GM19351 (cell line): Measurements from ENCODE around the gene LCOR.

Experiments used
- ATAC-seq: cut with Tn5 transposase; IDR thresholded peaks from one replicate; pipeline ENCODE4 v1.9.1; 2021; ENCODE audit warnings: mild to moderate bottlenecking, moderate library complexity; ENCODE audit not compliant: unreplicated experiment

The LCOR gene

GRCh38 chr10:97007417-97007816 is 175.3 kb downstream of the LCOR start:
- no peak for ATAC-seq

GRCh38 chr10:97010695-97011206 is 178.7 kb downstream of the LCOR start:
- ATAC-seq = no peak

- ATAC-seq = no peak
Measured at GRCh38 chr10:97011397-97011796, 179.3 kb downstream of the LCOR start.

- no peak for ATAC-seq
Measured at GRCh38 chr10:97012470-97012869, 180.4 kb downstream of the LCOR start.

- no peak for ATAC-seq
Measured at GRCh38 chr10:97013568-97013967, 181.5 kb downstream of the LCOR start.

GRCh38 chr10:97013983-97014382 is 181.9 kb downstream of the LCOR start:
- no peak for ATAC-seq

GRCh38 chr10:97015240-97015639 is 183.1 kb downstream of the LCOR start:
- no peak for ATAC-seq

- ATAC-seq = peak; percentile 76
Measured at GRCh38 chr10:97016728-97017473, 184.8 kb downstream of the LCOR start.

- no peak for ATAC-seq
Measured at GRCh38 chr10:97017474-97017903, 185.4 kb downstream of the LCOR start.

GRCh38 chr10:97018251-97019212 is 186.4 kb downstream of the LCOR start:
- ATAC-seq = no peak

- no peak for ATAC-seq
Measured at GRCh38 chr10:97019213-97019844, 187.2 kb downstream of the LCOR start.

- ATAC-seq = no peak
Measured at GRCh38 chr10:97020452-97021400, 188.6 kb downstream of the LCOR start.

- no peak for ATAC-seq
Measured at GRCh38 chr10:97022616-97023015, 190.5 kb downstream of the LCOR start.

- ATAC-seq = no peak
Measured at GRCh38 chr10:97023401-97024167, 191.5 kb downstream of the LCOR start.

GRCh38 chr10:97024168-97025073 is 192.3 kb downstream of the LCOR start:
- ATAC-seq = no peak

GRCh38 chr10:97025613-97026242 is 193.6 kb downstream of the LCOR start:
- ATAC-seq = no peak

- no peak for ATAC-seq
Measured at GRCh38 chr10:97028126-97028831, 196.2 kb downstream of the LCOR start.
